Lower leg skin (tissue), 4 donors: ENCODE measurements around the gene ZCCHC24. TPM values are rescaled to one million over a fixed set of nuclear protein-coding genes. Genes with fewer than 3 reads are reported as not detected.

Experiments
- DNase-seq, 2 donors: peaks; one replicate each; pipeline ENCODE4 v3.0.0-alpha.2; 2019; ENCODE audit warnings: low spot score in 2 of 2
- H3K4me3 ChIP-seq: fragments of 200-600 bp; sonication (generic); 2 replicates; pipeline ENCODE4 v1.5.1; 2017; ENCODE audit warnings: mild to moderate bottlenecking, low read depth; ENCODE audit not compliant: poor library complexity, severe bottlenecking
- POLR2A ChIP-seq, 2 donors: fragments of 450-650 bp; IDR thresholded peaks; one replicate each; pipeline ENCODE4 v1.6.1; 2016 to 2017; ENCODE audit warnings: antibody characterized with exemption in 2 of 2, mild to moderate bottlenecking in 1 of 2, moderate library complexity in 1 of 2
- WGBS, 2 donors: methylation state at CpG; one replicate each; pipeline ENCODE4 v1.1.5; 2018; 5-methylcytosine and 5-hydroxymethylcytosine counted together
- intact Hi-C: fragments of 100-400 bp; cut with DNase I; formaldehyde crosslinking; loops from one replicate; pipeline ENCODE4 v1.15.0; 2023; ENCODE audit warnings: low total_unique reads
- total RNA-seq, 4 donors: library from RNA; depleted of rRNA; stranded (reverse); fragments of >200 nt; gene quantifications; one replicate each; pipeline ENCODE4 v1.1.0, GENCODE V29; 2016
- TF ChIP-seq, protein P1 (sequence below), 3 donors: fragments of 450-650 bp; IDR thresholded peaks; one replicate each; pipeline ENCODE4 v1.5.1; 2016; ENCODE audit warnings: antibody characterized with exemption in 3 of 3, mild to moderate bottlenecking in 3 of 3, moderate library complexity in 2 of 3

Gene ZCCHC24
- total RNA-seq, 4 donors from 2014 or later = 9.9 to 16.8 (median 13.1) TPM

GRCh38 chr10:79402625-79402946 lies 42.8 kb downstream of the ZCCHC24 start:
- TF ChIP-seq, protein P1, sequence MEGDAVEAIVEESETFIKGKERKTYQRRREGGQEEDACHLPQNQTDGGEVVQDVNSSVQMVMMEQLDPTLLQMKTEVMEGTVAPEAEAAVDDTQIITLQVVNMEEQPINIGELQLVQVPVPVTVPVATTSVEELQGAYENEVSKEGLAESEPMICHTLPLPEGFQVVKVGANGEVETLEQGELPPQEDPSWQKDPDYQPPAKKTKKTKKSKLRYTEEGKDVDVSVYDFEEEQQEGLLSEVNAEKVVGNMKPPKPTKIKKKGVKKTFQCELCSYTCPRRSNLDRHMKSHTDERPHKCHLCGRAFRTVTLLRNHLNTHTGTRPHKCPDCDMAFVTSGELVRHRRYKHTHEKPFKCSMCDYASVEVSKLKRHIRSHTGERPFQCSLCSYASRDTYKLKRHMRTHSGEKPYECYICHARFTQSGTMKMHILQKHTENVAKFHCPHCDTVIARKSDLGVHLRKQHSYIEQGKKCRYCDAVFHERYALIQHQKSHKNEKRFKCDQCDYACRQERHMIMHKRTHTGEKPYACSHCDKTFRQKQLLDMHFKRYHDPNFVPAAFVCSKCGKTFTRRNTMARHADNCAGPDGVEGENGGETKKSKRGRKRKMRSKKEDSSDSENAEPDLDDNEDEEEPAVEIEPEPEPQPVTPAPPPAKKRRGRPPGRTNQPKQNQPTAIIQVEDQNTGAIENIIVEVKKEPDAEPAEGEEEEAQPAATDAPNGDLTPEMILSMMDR (IDR thresholded peaks at IDR 0.05) = no peak
- TF ChIP-seq POLR2A (IDR thresholded peaks at IDR 0.05) = no peak
- DNase-seq = no peak
- H3K4me3 ChIP-seq = no peak overlapping the region
- WGBS, 2 donors = 95 to 97% methylated on average over 7 of the region's 7 CpGs
- intact Hi-C loops = no loop called here

GRCh38 chr10:79401015-79401921 lies 44.2 kb downstream of the ZCCHC24 start:
- DNase-seq = peak; percentile 58 to 94
- intact Hi-C loops = no loop called here
- no peak overlapping the region for H3K4me3 ChIP-seq

DNA sequence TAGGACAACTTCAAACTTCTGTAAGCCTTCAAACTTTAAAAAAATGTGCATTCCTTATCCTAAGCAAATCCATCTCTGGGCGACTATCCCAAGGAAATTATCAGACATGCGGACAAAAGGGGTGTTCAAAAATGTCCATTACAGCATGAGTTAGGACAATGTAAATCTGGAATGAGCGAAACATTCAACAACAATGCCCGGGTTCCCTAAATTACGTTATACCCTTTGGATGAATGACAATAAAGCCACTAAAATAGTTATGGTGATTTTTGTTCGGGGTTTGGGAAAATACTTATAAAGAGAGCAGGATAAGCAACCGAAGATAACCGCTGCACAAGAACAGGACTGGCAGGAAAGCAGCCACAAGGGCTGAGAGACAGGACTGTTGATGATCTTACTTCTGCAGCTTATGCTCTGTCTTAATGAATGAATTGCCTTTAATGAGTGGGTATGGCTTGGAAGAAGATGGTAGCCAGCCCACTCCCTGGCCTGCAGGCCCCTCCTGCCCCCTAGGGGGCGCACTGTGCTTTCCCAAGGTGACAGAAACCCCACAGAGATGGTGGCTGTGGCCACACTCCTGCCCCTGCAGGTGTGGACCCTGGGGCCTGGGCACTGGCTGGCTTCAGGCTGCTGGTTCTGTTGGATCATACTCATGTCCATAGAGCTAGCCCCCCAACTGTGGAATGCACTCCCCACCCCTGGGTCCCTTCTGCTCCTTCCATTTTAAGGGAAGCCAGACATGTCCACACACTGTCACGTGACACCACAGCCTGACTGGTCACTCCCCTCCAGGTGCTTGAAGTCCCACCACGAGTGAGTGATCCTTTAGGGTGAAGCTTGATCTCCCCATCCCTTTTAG lies 45.0 kb downstream of the ZCCHC24 start:
- H3K4me3 ChIP-seq = no peak overlapping the region
- no peak for DNase-seq
- WGBS, 2 donors = 57 to 68% methylated on average over 11 of the region's 11 CpGs
- TF ChIP-seq POLR2A (IDR thresholded peaks at IDR 0.05) = no peak
- TF ChIP-seq, protein P1 (IDR thresholded peaks at IDR 0.05) = no peak
- intact Hi-C loops = no loop called here

More at GRCh38 chr10:79401015-79401921, 44.2 kb downstream of the ZCCHC24 start:
- 60 to 65% methylated on average over 23 of the region's 23 CpGs for WGBS, 2 donors
- TF ChIP-seq, protein P1 (IDR thresholded peaks at IDR 0.05) = no peak
- TF ChIP-seq POLR2A (IDR thresholded peaks at IDR 0.05) = no peak

GRCh38 chr10:79399223-79399831 lies 46.1 kb downstream of the ZCCHC24 start:
- peak; percentile 86 to 97 for DNase-seq
- TF ChIP-seq, protein P1 (IDR thresholded peaks at IDR 0.05) = no peak
- no peak for TF ChIP-seq POLR2A (IDR thresholded peaks at IDR 0.05)
- intact Hi-C loops = no loop called here
- H3K4me3 ChIP-seq = no peak overlapping the region
- WGBS, 2 donors = 35 to 40% methylated on average over 15 of the region's 15 CpGs

DNA sequence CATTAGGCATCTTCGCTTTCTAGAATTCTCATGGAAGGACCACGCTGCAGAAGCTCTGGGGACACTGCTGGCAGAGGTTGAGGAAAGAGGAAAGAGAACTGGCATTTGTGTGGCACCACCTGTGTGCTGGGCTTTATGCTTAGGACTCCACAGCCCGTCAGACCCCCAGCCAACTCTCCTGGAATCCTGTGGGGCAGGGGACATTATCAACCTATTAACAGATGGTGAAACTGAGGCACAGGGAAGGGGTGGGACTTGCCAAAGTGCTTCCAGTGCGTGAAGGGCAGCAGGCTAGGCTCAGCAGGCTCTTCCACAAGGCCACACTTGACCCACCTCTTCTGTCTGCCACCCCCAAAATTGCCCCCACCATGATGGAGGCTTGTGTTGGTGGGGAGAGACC lies 46.8 kb downstream of the ZCCHC24 start:
- DNase-seq = no peak
- H3K4me3 ChIP-seq = no peak overlapping the region
- intact Hi-C loops = no loop called here
- TF ChIP-seq, protein P1 (IDR thresholded peaks at IDR 0.05) = no peak
- TF ChIP-seq POLR2A (IDR thresholded peaks at IDR 0.05) = no peak
- 80 to 81% methylated on average over 4 of the region's 4 CpGs for WGBS, 2 donors
